ENCODE measurements around the gene MICU1.

DNA sequence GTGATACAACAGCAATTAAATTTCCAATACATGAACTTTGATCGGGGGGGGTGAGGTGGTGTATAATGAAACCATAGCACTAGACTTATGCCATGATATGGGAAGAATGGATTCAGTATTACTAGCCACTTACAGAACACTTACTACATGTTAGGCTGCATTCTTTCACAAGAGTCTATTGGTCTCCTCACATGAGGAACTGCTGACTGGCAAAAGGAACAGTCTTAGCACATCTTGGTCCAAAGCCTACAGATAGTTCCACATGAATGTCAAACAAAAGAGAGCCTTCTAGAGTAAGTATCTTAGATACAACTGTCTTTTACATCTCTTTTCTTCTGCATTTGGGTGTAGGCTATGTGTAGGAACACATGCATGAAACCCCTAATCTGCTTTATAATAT lies 155.2 kb downstream of the MICU1 start:
- TF ChIP-seq, protein P1, sequence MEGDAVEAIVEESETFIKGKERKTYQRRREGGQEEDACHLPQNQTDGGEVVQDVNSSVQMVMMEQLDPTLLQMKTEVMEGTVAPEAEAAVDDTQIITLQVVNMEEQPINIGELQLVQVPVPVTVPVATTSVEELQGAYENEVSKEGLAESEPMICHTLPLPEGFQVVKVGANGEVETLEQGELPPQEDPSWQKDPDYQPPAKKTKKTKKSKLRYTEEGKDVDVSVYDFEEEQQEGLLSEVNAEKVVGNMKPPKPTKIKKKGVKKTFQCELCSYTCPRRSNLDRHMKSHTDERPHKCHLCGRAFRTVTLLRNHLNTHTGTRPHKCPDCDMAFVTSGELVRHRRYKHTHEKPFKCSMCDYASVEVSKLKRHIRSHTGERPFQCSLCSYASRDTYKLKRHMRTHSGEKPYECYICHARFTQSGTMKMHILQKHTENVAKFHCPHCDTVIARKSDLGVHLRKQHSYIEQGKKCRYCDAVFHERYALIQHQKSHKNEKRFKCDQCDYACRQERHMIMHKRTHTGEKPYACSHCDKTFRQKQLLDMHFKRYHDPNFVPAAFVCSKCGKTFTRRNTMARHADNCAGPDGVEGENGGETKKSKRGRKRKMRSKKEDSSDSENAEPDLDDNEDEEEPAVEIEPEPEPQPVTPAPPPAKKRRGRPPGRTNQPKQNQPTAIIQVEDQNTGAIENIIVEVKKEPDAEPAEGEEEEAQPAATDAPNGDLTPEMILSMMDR (IDR thresholded peaks at IDR 0.05) = no peak
- TF ChIP-seq POLR2A (IDR thresholded peaks at IDR 0.05) (no peak), POLR2AphosphoS5 (IDR thresholded peaks at IDR 0.05) (no peak), EP300 (IDR thresholded peaks at IDR 0.05; ENCODE audit: low read depth) (no peak)

Data from transverse colon (tissue), 4 donors.